RWPE1 (cell line): ENCODE results near the gene HNF4A.
A peak's percentile ranks its signal among the peaks of the same experiment; 100 is the strongest.

ENCODE experiments used
- CTCF ChIA-PET: fragments of 350-600 bp; sonication (Branson Sonifier 250); formaldehyde crosslinking; extraction: SDS; loops from one replicate; lab custom pipeline; 2021; lab: Yijun Ruan, JAX
- POLR2A ChIA-PET: fragments of 400-600 bp; formaldehyde crosslinking; extraction: SDS; loops from one replicate; lab custom pipeline; 2020; ENCODE audit warnings: antibody characterized with exemption; ENCODE audit not compliant: low non-redundant PET; lab: Yijun Ruan, JAX
- DNase-seq: peaks from one replicate; pipeline ENCODE4 v3.0.0; 2012; ENCODE audit warnings: low spot score
- H3K27ac ChIP-seq: fragments of 450-650 bp; 2 replicates; pipeline ENCODE4 v1.5.1; 2017
- TF ChIP-seq, protein P1 (sequence below): fragments of 450-650 bp; conservative IDR thresholded peaks from 2 replicates; pipeline ENCODE4 v1.5.1; 2017; ENCODE audit warnings: low read depth, mild to moderate bottlenecking

HNF4A gene

DNA sequence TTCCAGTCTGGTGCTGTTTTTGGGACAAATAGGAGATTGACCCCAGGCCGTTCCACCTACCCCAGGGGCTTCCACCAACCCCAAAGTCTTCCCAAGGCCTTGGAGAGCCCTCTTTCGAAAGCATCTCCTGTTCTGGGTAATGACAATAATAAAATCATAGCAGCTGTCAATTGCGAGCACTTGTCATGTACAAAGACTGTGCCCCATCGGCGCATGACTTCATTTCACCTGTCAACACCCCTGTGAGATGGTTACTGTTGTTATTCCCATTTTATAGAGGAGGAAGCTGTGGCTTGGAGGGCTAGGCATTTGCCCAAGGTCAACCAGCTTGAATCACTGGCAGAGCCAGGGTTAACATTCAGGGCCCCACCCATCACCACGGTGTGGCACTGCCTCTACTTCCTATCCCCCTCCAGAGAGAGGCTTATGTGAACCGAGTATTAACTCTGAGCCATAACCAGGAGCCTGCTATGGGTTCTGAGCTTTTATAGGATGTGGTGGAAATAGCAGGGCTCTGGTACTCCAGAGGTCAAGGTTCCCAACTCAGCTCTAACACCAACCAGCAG lies 51.2 kb downstream of the HNF4A start:
- no peak for DNase-seq
- CTCF ChIA-PET = interaction anchor here (0.7 to 1.5 kb wide), 4 partner anchors 10 to 203 kb away, joined by 3 to 4 read pairs (median 4); no protein-coding TSS in a partner anchor
- H3K27ac ChIP-seq = peak overlapping the region; percentile 47; the same call in 1 of the 2 replicates
- POLR2A ChIA-PET = no interaction called here
- TF ChIP-seq, protein P1, sequence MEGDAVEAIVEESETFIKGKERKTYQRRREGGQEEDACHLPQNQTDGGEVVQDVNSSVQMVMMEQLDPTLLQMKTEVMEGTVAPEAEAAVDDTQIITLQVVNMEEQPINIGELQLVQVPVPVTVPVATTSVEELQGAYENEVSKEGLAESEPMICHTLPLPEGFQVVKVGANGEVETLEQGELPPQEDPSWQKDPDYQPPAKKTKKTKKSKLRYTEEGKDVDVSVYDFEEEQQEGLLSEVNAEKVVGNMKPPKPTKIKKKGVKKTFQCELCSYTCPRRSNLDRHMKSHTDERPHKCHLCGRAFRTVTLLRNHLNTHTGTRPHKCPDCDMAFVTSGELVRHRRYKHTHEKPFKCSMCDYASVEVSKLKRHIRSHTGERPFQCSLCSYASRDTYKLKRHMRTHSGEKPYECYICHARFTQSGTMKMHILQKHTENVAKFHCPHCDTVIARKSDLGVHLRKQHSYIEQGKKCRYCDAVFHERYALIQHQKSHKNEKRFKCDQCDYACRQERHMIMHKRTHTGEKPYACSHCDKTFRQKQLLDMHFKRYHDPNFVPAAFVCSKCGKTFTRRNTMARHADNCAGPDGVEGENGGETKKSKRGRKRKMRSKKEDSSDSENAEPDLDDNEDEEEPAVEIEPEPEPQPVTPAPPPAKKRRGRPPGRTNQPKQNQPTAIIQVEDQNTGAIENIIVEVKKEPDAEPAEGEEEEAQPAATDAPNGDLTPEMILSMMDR = no peak

DNA sequence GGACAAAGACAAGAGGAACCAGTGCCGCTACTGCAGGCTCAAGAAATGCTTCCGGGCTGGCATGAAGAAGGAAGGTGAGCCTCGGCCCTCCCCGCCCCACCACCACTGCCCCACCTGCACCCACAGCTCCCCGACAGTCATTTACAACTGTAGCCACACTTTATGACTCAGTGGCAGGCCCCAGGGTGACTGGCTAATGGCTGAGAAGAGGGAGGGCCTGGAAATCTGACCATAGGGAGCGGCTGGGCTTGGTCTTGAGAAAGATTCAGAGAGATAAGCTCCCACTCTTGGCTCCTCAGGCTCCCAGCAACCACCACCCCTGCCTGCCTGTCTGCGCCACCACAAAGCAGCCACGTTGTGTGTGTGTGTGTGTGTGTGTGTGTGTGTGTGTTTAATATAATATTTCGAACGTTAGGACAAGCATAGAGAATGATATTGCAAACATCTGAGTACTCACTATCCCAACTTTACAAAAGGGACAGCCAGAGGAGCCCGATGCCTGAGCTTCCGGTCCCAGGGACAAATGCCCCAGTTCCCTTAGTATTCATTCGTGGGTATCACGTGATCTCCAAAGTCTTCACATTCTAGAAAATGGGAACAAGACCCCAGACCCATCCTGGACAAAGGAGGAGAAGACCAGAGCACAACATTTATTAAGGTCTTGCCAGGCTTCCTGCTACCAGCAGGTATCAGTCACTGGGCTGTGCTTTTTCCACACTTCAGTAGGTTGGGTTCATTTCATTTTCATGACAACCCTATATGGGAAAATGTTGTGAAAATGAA lies 52.1 kb downstream of the HNF4A start:
- TF ChIP-seq, protein P1 = no peak
- ChIA-PET POLR2A (interaction anchor here (0.6 kb wide), 3 partner anchors 176 to 534 kb away, joined by 3 to 8 read pairs (median 3); no protein-coding TSS in a partner anchor), CTCF (interaction anchor here (0.6 to 1.5 kb wide), 7 partner anchors 12 to 552 kb away, joined by 3 to 4 read pairs (median 3); no protein-coding TSS in a partner anchor)
- peak overlapping the region; percentile 47 for H3K27ac ChIP-seq
- DNase-seq = peak; percentile 98

DNA sequence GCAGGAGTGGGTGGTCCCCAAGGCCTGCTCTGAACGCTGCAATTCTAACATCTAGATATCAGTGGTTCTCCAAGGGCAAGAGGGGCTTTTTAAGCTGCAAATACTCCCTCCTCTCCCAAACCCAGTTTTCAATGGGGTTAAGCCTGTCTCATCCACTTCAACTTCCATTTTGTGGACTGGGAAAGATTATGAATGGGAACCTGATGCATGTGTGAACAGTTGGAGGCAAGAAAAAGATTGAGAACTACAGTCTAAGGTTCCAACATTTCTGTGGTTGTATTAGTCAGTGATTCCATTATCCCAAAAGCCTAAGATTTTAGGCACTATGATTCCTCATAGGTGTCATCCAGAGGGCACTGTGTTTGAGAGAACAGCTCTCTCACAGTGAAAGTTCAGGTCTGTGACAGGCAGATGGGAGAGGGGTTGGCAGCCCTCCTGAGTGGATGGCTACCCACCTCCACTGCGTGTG lies 53.7 kb downstream of the HNF4A start:
- H3K27ac ChIP-seq = no peak overlapping the region
- ChIA-PET POLR2A (no interaction called here), CTCF (interaction anchor here (0.6 kb wide), 1 partner anchor 208 kb away, joined by 3 read pairs; no protein-coding TSS in a partner anchor)
- DNase-seq = peak; percentile 61
- TF ChIP-seq, protein P1 = no peak

DNA sequence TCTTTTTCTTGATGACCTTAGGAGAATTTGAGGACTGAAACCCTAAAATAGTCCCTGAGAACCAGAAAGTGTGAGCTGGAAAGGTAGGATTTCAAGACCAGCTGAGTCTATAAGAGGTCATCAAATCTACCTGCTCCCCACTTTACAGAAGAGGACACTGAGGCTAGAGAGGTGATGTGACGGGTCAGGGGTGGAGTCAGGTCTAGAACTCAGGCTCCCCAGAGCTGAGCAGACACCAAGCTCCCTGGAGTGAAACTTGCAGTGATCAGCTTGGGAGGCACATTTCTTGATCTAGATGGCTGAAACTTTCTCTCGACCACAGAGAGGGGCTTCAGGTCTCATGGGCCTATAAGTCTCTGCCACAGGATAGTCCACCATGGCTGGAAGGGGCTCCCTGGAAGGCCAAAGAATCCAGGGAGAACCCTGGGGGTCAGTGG lies 55.1 kb downstream of the HNF4A start:
- DNase-seq = no peak
- TF ChIP-seq, protein P1 = no peak
- ChIA-PET POLR2A (no interaction called here), CTCF (interaction anchor here (0.8 kb wide), 1 partner anchor 99 kb away, joined by 3 read pairs; no protein-coding TSS in a partner anchor)
- no peak overlapping the region for H3K27ac ChIP-seq

DNA sequence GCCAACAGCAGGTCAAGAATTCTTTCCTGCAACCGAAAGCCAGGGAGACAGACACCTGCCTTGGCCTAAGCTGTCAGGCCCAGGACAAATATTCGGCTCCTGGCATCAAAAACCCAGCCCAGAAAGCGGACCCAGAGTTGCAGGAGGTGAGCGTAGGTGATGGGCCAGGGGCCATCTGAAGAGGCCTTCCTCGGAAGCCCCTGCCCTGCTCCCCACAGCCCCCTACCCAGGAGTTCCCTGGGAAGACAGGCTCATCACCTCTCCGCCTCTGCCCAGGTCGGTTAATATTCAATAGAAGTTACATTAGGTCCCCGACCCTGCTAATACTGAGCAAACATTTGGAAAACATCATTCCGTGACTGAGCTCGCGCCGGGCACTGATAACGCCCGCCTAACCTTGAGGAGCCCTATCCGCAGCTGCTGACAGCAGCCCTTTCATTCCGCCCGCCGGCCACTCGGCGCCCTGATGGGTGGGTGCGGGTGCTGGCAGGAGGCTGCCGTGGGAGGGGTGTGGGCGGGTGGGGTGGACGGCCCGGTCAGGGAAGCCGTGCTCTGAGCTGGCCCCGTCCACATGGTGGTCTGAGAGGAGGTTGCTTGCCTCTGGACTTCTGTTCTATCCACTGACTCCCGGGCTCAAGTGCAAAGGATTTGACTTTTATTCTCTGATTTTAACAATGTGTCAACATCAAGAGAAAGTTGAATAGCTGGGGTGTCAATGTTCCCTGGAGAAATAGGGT lies 55.7 kb downstream of the HNF4A start:
- ChIA-PET CTCF (no interaction called here), POLR2A (no interaction called here)
- H3K27ac ChIP-seq = no peak overlapping the region
- TF ChIP-seq, protein P1 = no peak
- DNase-seq = no peak
